Activated CD8-positive, alpha-beta T cell treated with anti-CD3 and anti-CD28 coated beads for 36 hours (primary cell): ENCODE measurements around the gene ISL1. TPM values are rescaled to one million over a fixed set of nuclear protein-coding genes. Genes with fewer than 3 reads are reported as not detected.

ENCODE experiments used
- ATAC-seq: fragments of 200-7000 bp; cut with Tn5 transposase; one replicate; pipeline ENCODE4 v1.10.0; 2021; ENCODE audit warnings: mild to moderate bottlenecking, moderate library complexity
- CTCF ChIA-PET: fragments of 350-600 bp; sonication (Branson Sonifier 250); formaldehyde crosslinking; loops from one replicate; lab custom pipeline; 2021; ENCODE audit warnings: antibody characterized with exemption; lab: Charles Lee
- POLR2A ChIA-PET: fragments of 350-600 bp; sonication (Branson Sonifier 250); formaldehyde crosslinking; loops from one replicate; lab custom pipeline; 2021; ENCODE audit warnings: antibody characterized with exemption; lab: Charles Lee
- DNase-seq: peaks from one replicate; pipeline ENCODE4 v3.0.0-alpha.2; 2020
- H3K27ac Mint-ChIP-seq: one replicate; pipeline ENCODE4 v1.8.0; 2021; ENCODE audit warnings: mild to moderate bottlenecking, mixed read lengths
- H3K27me3 Mint-ChIP-seq: one replicate; pipeline ENCODE4 v1.8.0; 2021; ENCODE audit warnings: mixed read lengths
- H3K36me3 Mint-ChIP-seq: one replicate; pipeline ENCODE4 v1.8.0; 2021; ENCODE audit warnings: low read depth, mixed read lengths
- H3K4me1 Mint-ChIP-seq: one replicate; pipeline ENCODE4 v1.8.0; 2021; ENCODE audit warnings: low read depth, mixed read lengths
- H3K4me3 Mint-ChIP-seq: one replicate; pipeline ENCODE4 v1.8.0; 2021; ENCODE audit warnings: mild to moderate bottlenecking, moderate library complexity, mixed read lengths
- H3K9me3 Mint-ChIP-seq: one replicate; pipeline ENCODE4 v1.8.0; 2021; ENCODE audit warnings: mixed read lengths
- CTCF ChIP-seq: fragments of 200-600 bp; IDR thresholded peaks from one replicate; pipeline ENCODE4 v1.8.0; 2022; ENCODE audit warnings: antibody characterized with exemption, mild to moderate bottlenecking
- intact Hi-C: fragments of 100-400 bp; cut with micrococcal nuclease; formaldehyde crosslinking; loops from one replicate; pipeline ENCODE4 v1.10.0; 2022
- total RNA-seq, 2 experiments: library from RNA; stranded (reverse); gene quantifications; one replicate each; pipeline ENCODE4 v1.2.3, GENCODE V29; 2021

The ISL1 gene
- not detected for total RNA-seq

- intact Hi-C loops: loop anchor here (5.0 kb wide), 1 partner anchor 416 kb away; no protein-coding TSS in a partner anchor
- Mint-ChIP-seq H3K9me3 (no peaks in the 10 kb centered on the region), H3K27me3 (peaks cover 87% of the 10 kb centered on the region), H3K4me3 (peak within 1 kb of the TSS; percentile 29), H3K4me1 (peaks cover 1% of the 10 kb centered on the region), H3K27ac (no peak within 1 kb of the TSS), H3K36me3 (peaks cover 2% of the 10 kb centered on the region)
- DNase-seq: peak; percentile 12
- POLR2A ChIA-PET: no interaction called here
- peak; percentile 37 for ATAC-seq
- CTCF ChIA-PET: no interaction called here
- no peak for TF ChIP-seq CTCF
These were observed at the start of gene ISL1 for GRCh38 chr5:51383131-51384121. TSS of gene ISL1 (plus strand) at chr5:51383448. CDS start at chr5:51383672, 224 bp downstream.

GRCh38 chr5:51336878-51337277, 46.4 kb upstream of the ISL1 start:
- POLR2A ChIA-PET: no interaction called here
- no peak for DNase-seq
- H3K27ac Mint-ChIP-seq: no peak overlapping the region

DNA sequence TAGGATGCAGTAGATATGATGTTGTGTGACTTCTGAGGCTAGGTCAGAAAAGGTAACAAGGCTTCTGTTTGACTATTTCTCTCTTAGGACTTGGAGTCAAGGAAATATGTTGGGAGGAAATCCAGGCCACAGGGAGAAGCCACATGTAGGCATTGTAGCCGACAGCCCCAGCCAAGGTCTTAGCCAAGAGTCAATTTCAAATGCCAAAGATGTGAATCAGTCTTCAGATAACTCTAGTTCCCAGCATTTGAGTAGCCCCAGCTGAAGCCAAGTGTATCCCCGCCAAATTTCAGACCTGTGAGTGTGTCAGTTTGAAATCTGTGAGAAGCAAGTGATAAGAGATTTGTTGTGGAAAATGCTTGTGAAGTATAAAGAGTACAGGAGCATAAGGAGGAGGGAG, 38.1 kb upstream of the ISL1 start:
- Mint-ChIP-seq H3K9me3 (peaks cover 21% of the 10 kb centered on the region), H3K4me3 (no peak overlapping the region), H3K27me3 (no peaks in the 10 kb centered on the region), H3K27ac (no peak overlapping the region), H3K4me1 (no peaks in the 10 kb centered on the region), H3K36me3 (no peaks in the 10 kb centered on the region)
- ChIA-PET CTCF (no interaction called here), POLR2A (no interaction called here)
- intact Hi-C loops: no loop called here
- DNase-seq (no peak), ATAC-seq (no peak)
- no peak for TF ChIP-seq CTCF

More at GRCh38 chr5:51336878-51337277, 46.4 kb upstream of the ISL1 start:
- Mint-ChIP-seq H3K4me3 (no peak overlapping the region), H3K4me1 (no peaks in the 10 kb centered on the region), H3K27me3 (no peaks in the 10 kb centered on the region), H3K36me3 (no peaks in the 10 kb centered on the region), H3K9me3 (no peaks in the 10 kb centered on the region)
- ATAC-seq: no peak
- CTCF ChIA-PET: no interaction called here
- TF ChIP-seq CTCF: no peak
- intact Hi-C loops: no loop called here

DNA sequence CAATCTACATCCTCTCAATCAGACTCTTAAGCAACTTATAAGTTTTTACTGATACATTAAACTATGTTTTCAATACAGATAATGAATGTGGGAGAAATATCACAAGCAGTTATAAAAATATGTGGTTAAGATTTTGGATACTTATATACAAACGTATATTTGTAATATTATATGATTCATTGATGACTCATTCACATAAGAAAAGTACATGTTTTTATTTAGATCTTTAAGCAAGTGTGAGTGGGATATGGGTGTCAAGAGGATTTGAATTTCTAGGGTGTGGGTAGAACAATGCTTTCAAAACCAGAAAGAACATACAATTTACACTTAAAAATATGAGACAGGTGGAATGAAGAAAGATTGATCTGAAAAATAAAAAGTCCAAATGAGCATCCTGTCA, 36.1 kb upstream of the ISL1 start:
- intact Hi-C loops: no loop called here
- H3K27me3 Mint-ChIP-seq: no peaks in the 10 kb centered on the region
- H3K9me3 Mint-ChIP-seq: peaks cover 21% of the 10 kb centered on the region
- H3K36me3 Mint-ChIP-seq: no peaks in the 10 kb centered on the region
- ATAC-seq (no peak), DNase-seq (no peak)
- TF ChIP-seq CTCF: no peak
- H3K27ac Mint-ChIP-seq: no peak overlapping the region
- ChIA-PET POLR2A (no interaction called here), CTCF (no interaction called here)
- H3K4me1 Mint-ChIP-seq: no peaks in the 10 kb centered on the region
- H3K4me3 Mint-ChIP-seq: no peak overlapping the region

- ChIA-PET CTCF (no interaction called here), POLR2A (no interaction called here)
- TF ChIP-seq CTCF: no peak
- no peak for DNase-seq
- Mint-ChIP-seq H3K4me1 (no peaks in the 10 kb centered on the region), H3K9me3 (peaks cover 21% of the 10 kb centered on the region), H3K27ac (no peak overlapping the region), H3K4me3 (no peak overlapping the region), H3K36me3 (no peaks in the 10 kb centered on the region), H3K27me3 (no peaks in the 10 kb centered on the region)
- intact Hi-C loops: no loop called here
- no peak for ATAC-seq
These were observed 35.5 kb upstream of the ISL1 start for GRCh38 chr5:51347704-51348103.
